Transverse colon (tissue), 4 donors: ENCODE measurements around the gene CDC14B. TPM values are rescaled to one million over a fixed set of nuclear protein-coding genes. Genes with fewer than 3 reads are reported as not detected.
A peak's percentile ranks its signal among the peaks of the same experiment; 100 is the strongest.

Experiments used
- DNase-seq: peaks from one replicate; pipeline ENCODE4 v3.0.0-alpha.2; 2019
- H3K27ac ChIP-seq, 4 donors: fragments of 200-600 bp; sonication (generic); 2 replicates each; pipeline ENCODE4 v1.5.1; 2016 to 2018; ENCODE audit warnings: inconsistent platforms in 4 of 4
- H3K27me3 ChIP-seq: fragments of 200-600 bp; sonication (generic); 2 replicates; pipeline ENCODE4 v1.5.1; 2017; ENCODE audit warnings: inconsistent platforms
- H3K36me3 ChIP-seq, 4 donors: fragments of 200-600 bp; sonication (generic); 2 replicates each; pipeline ENCODE4 v1.5.1; 2017 to 2019; ENCODE audit warnings: inconsistent platforms in 4 of 4
- H3K4me1 ChIP-seq, 4 donors: fragments of 200-600 bp; sonication (generic); 2 replicates each; pipeline ENCODE4 v1.5.1; 2017 to 2020; ENCODE audit warnings: inconsistent platforms in 4 of 4
- H3K4me3 ChIP-seq, 4 donors: fragments of 200-600 bp; sonication (generic); 1 replicate in 1 of 4; 2 replicates in 3 of 4; pipeline versions ENCODE4 v1.5.1 to v1.6.1; 2017 to 2019; ENCODE audit warnings: inconsistent platforms in 4 of 4
- H3K9me3 ChIP-seq, 2 donors: fragments of 200-600 bp; sonication (generic); 2 replicates each; pipeline ENCODE4 v1.5.1; 2017 to 2019; ENCODE audit warnings: inconsistent platforms in 2 of 2
- CTCF ChIP-seq, 5 experiments: fragments of 200-600 bp in 3 of 5; fragments of 450-650 bp in 2 of 5; sonication (generic) in 3 of 5; IDR thresholded peaks; 1 replicate in 2 of 5; 2 replicates in 3 of 5; pipeline ENCODE4 v1.5.1; 2016 to 2017; ENCODE audit warnings: antibody characterized with exemption in 5 of 5, inconsistent platforms in 3 of 5, mild to moderate bottlenecking in 2 of 5, moderate library complexity in 1 of 5
- EP300 ChIP-seq: sonication (generic); formaldehyde crosslinking; IDR thresholded peaks from one replicate; pipeline ENCODE4 v1.6.1; 2017; ENCODE audit warnings: antibody characterized with exemption, low read depth
- POLR2A ChIP-seq: fragments of 450-650 bp; IDR thresholded peaks from one replicate; pipeline ENCODE4 v1.6.1; 2016; ENCODE audit warnings: antibody characterized with exemption, mild to moderate bottlenecking, moderate library complexity
- POLR2AphosphoS5 ChIP-seq, 3 donors: sonication (generic); formaldehyde crosslinking; IDR thresholded peaks; one replicate each; pipeline ENCODE4 v1.6.1; 2016; ENCODE audit warnings: antibody characterized with exemption in 3 of 3
- WGBS, 2 donors: methylation state at CpG; one replicate each; pipeline ENCODE4 v1.1.5; 2018; ENCODE audit warnings: low coverage in 1 of 2; 5-methylcytosine and 5-hydroxymethylcytosine counted together
- in situ Hi-C, 4 donors: fragments of 200-750 bp; cut with MboI; loops; one replicate each; pipeline versions ENCODE4 v1.15.0 to v1.15.1; 2017; ENCODE audit warnings: low sequenced_read_pairs in 3 of 4, low pct_ligation_motif_present in 1 of 4, low pct_unique_long_range_greater_than_20kb in 1 of 4
- intact Hi-C: fragments of 100-400 bp; cut with DNase I; formaldehyde crosslinking; loops from one replicate; pipeline ENCODE4 v1.15.1; 2023; ENCODE audit warnings: low total_unique reads
- total RNA-seq, 4 donors: library from RNA; depleted of rRNA; stranded (reverse); fragments of >200 nt; gene quantifications; one replicate each; pipeline ENCODE4 v1.1.0, GENCODE V29; 2016

The CDC14B gene
- total RNA-seq, 4 donors from 2014 or later, result 18.0 to 22.3 (median 20.9) TPM

- Histone ChIP-seq H3K4me3 (no peak overlapping the region), H3K4me1 (peaks cover 0 to 19% (median 5%) of the 10 kb centered on the region in 4 donors), H3K36me3 (no peaks in the 10 kb centered on the region), H3K27ac (peak overlapping the region in 1 of 4 donors; percentile 32), H3K9me3 (no peaks in the 10 kb centered on the region), H3K27me3 (no peaks in the 10 kb centered on the region)
- no peak for DNase-seq
- WGBS, 2 donors, result 94 to 100% methylated on average over 1 to 16 of the region's 16 CpGs
- TF ChIP-seq POLR2AphosphoS5 (IDR thresholded peaks at IDR 0.05) (no peak), EP300 (no peak), POLR2A (no peak), CTCF (IDR thresholded peaks at IDR 0.05) (no peak)
- intact Hi-C loops (no loop called here), in situ Hi-C loops (no loop called here)
These were observed 134.4 kb downstream of the CDC14B start for GRCh38 chr9:96485280-96485679.

GRCh38 chr9:96484521-96484931, 135.1 kb downstream of the CDC14B start:
- DNase-seq, result no peak
- intact Hi-C loops (no loop called here), in situ Hi-C loops (no loop called here)
- Histone ChIP-seq H3K4me3 (no peak overlapping the region), H3K27ac (no peak overlapping the region), H3K36me3 (no peaks in the 10 kb centered on the region), H3K9me3 (no peaks in the 10 kb centered on the region), H3K4me1 (peaks cover 0 to 19% (median 5%) of the 10 kb centered on the region in 4 donors), H3K27me3 (no peaks in the 10 kb centered on the region)
- TF ChIP-seq POLR2A, result no peak
- 79 to 86% methylated on average over 4 of the region's 4 CpGs for WGBS, 2 donors

GRCh38 chr9:96483733-96484390, 135.8 kb downstream of the CDC14B start:
- H3K27ac ChIP-seq, result no peak overlapping the region
- no peak overlapping the region for H3K4me3 ChIP-seq
- TF ChIP-seq POLR2AphosphoS5 (IDR thresholded peaks at IDR 0.05) (no peak), POLR2A (no peak), EP300 (no peak), CTCF (IDR thresholded peaks at IDR 0.05) (no peak)
- no peaks in the 10 kb centered on the region for H3K36me3 ChIP-seq
- 51 to 64% methylated on average over 3 of the region's 3 CpGs for WGBS, 2 donors
- peaks cover 0 to 19% (median 5%) of the 10 kb centered on the region in 4 donors for H3K4me1 ChIP-seq
- H3K9me3 ChIP-seq, result no peaks in the 10 kb centered on the region
- in situ Hi-C loops (no loop called here), intact Hi-C loops (no loop called here)
- no peaks in the 10 kb centered on the region for H3K27me3 ChIP-seq
- no peak for DNase-seq

- no peaks in the 10 kb centered on the region for H3K36me3 ChIP-seq
- TF ChIP-seq POLR2AphosphoS5 (IDR thresholded peaks at IDR 0.05) (no peak), CTCF (IDR thresholded peaks at IDR 0.05) (no peak), EP300 (no peak), POLR2A (no peak)
- no peak for DNase-seq
- H3K27ac ChIP-seq, result no peak overlapping the region
- peaks cover 0 to 19% (median 5%) of the 10 kb centered on the region in 4 donors for H3K4me1 ChIP-seq
- in situ Hi-C loops, result no loop called here
- H3K9me3 ChIP-seq, result no peaks in the 10 kb centered on the region
- intact Hi-C loops, result no loop called here
- H3K27me3 ChIP-seq, result no peaks in the 10 kb centered on the region
- H3K4me3 ChIP-seq, result no peak overlapping the region
- WGBS, 2 donors, result 86 to 97% methylated on average over 3 to 4 of the region's 4 CpGs
These were observed 136.4 kb downstream of the CDC14B start for GRCh38 chr9:96483197-96483596.

GRCh38 chr9:96482476-96482875, 137.2 kb downstream of the CDC14B start:
- TF ChIP-seq POLR2AphosphoS5 (IDR thresholded peaks at IDR 0.05), result no peak
- TF ChIP-seq EP300, result no peak
- no peak for TF ChIP-seq CTCF (IDR thresholded peaks at IDR 0.05)
- TF ChIP-seq POLR2A, result no peak
- Histone ChIP-seq H3K27ac (no peak overlapping the region), H3K36me3 (no peaks in the 10 kb centered on the region), H3K9me3 (no peaks in the 10 kb centered on the region), H3K4me3 (no peak overlapping the region), H3K4me1 (peaks cover 0 to 17% (median 5%) of the 10 kb centered on the region in 4 donors), H3K27me3 (no peaks in the 10 kb centered on the region)
- DNase-seq, result no peak
- intact Hi-C loops, result no loop called here
- WGBS, 2 donors, result 65 to 82% methylated on average over 2 of the region's 2 CpGs
- in situ Hi-C loops, result no loop called here
